ENCODE data around the gene NHERF1. TPM values are rescaled to one million over a fixed set of nuclear protein-coding genes. Genes with fewer than 3 reads are reported as not detected.

NHERF1 gene
- total RNA-seq, 1 experiment from 2014 or later, result 218 TPM

DNA sequence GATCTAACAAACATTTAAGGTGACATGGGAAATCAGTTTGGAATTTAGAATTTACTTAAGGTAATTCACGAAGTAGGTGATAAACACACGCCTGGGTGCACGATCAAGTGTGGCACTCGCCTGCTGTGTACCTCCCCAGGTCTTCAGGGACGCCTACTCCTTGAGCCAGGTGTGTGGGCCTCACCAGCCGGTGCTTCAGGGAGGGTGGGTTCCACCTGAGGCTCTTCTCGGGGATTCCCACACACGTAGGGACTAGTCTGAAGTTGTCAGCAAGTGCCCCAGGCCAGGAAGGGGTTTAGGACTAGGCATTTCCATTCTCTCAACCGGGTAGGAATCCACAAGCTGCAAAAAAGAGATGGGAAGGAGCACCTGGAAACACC is 37.5 kb downstream of the NHERF1 start:
- Histone ChIP-seq H3K27me3 (replicated peaks; ENCODE audit: control insufficient read depth, insufficient read depth, low read length) (no peaks in the 10 kb centered on the region), H3K4me3 (ENCODE audit: low read depth, low read length) (no peak overlapping the region), H3K36me3 (ENCODE audit: control insufficient read depth, insufficient read depth, low read length) (no peaks in the 10 kb centered on the region; the same call in 1 of the 2 replicates), H3K4me1 (no peaks in the 10 kb centered on the region), H3K9me3 (no peaks in the 10 kb centered on the region)
- no peaks in the 10 kb centered on the region for H3K4me1 Mint-ChIP-seq (ENCODE audit: low read depth, unreplicated experiment)
- no peak overlapping the region for H3K4me3 Mint-ChIP-seq (ENCODE audit: unreplicated experiment)
- H3K27me3 Mint-ChIP-seq (ENCODE audit: insufficient read depth, unreplicated experiment), result no peaks in the 10 kb centered on the region
- no peak overlapping the region for H3K27ac Mint-ChIP-seq (ENCODE audit: unreplicated experiment)
- no peak for DNase-seq
- ChIA-PET POLR2A (no interaction called here), CTCF (interaction anchor here (0.9 to 1.4 kb wide), 4 partner anchors 10 to 48 kb away, joined by 3 to 8 read pairs (median 5); partner anchors contain the start of genes NAT9 and RAB37)
- BruUV-seq (replicated peaks), result no TSS peak
- intact Hi-C loops (cut with micrococcal nuclease; ENCODE audit: unreplicated experiment), result no loop called here
- TF ChIP-seq CTCF (IDR thresholded peaks at IDR 0.05; ENCODE audit: insufficient read depth in 1 of 2, low read depth in 1 of 2, low read length in 1 of 2, severe bottlenecking in 1 of 2, unreplicated experiment in 1 of 2), result no peak
- H3K36me3 Mint-ChIP-seq (ENCODE audit: insufficient read depth, unreplicated experiment), result peaks cover 35% of the 10 kb centered on the region
- no peaks in the 10 kb centered on the region for H3K9me3 Mint-ChIP-seq (ENCODE audit: unreplicated experiment)

- no peaks in the 10 kb centered on the region for H3K9me3 Mint-ChIP-seq (ENCODE audit: unreplicated experiment)
- no peaks in the 10 kb centered on the region for H3K27me3 Mint-ChIP-seq (ENCODE audit: insufficient read depth, unreplicated experiment)
- no peak for DNase-seq
- intact Hi-C loops (cut with micrococcal nuclease; ENCODE audit: unreplicated experiment), result no loop called here
- Histone ChIP-seq H3K36me3 (ENCODE audit: control insufficient read depth, insufficient read depth, low read length) (no peaks in the 10 kb centered on the region; the same call in 1 of the 2 replicates), H3K27me3 (replicated peaks; ENCODE audit: control insufficient read depth, insufficient read depth, low read length) (no peaks in the 10 kb centered on the region), H3K4me3 (ENCODE audit: low read depth, low read length) (no peak overlapping the region), H3K4me1 (no peaks in the 10 kb centered on the region), H3K9me3 (no peaks in the 10 kb centered on the region)
- no peak for TF ChIP-seq CTCF (IDR thresholded peaks at IDR 0.05; ENCODE audit: insufficient read depth in 1 of 2, low read depth in 1 of 2, low read length in 1 of 2, severe bottlenecking in 1 of 2, unreplicated experiment in 1 of 2)
- H3K27ac Mint-ChIP-seq (ENCODE audit: unreplicated experiment), result no peak overlapping the region
- BruUV-seq (replicated peaks), result no TSS peak
- POLR2A ChIA-PET, result no interaction called here
- peaks cover 41% of the 10 kb centered on the region for H3K36me3 Mint-ChIP-seq (ENCODE audit: insufficient read depth, unreplicated experiment)
- CTCF ChIA-PET, result interaction anchor here (0.6 to 0.8 kb wide), 2 partner anchors 10 to 50 kb away, joined by 3 to 7 read pairs; partner anchors contain the start of gene NAT9
- H3K4me3 Mint-ChIP-seq (ENCODE audit: unreplicated experiment), result no peak overlapping the region
- H3K4me1 Mint-ChIP-seq (ENCODE audit: low read depth, unreplicated experiment), result no peaks in the 10 kb centered on the region
These were observed 38.1 kb downstream of the NHERF1 start for GRCh38 chr17:74786431-74787055.

GRCh38 chr17:74790161-74791058 is 42.0 kb downstream of the NHERF1 start:
- H3K4me3 Mint-ChIP-seq (ENCODE audit: unreplicated experiment), result no peak overlapping the region
- ChIA-PET POLR2A (no interaction called here), CTCF (interaction anchor here (0.7 to 1.9 kb wide), 8 partner anchors 15 to 133 kb away, joined by 3 to 16 read pairs (median 4); partner anchors contain the start of genes NAT9 and RAB37)
- intact Hi-C loops (cut with micrococcal nuclease; ENCODE audit: unreplicated experiment), result loop anchor here (1.0 kb wide), 2 partner anchors 72 to 168 kb away; no protein-coding TSS in a partner anchor
- no peaks in the 10 kb centered on the region for H3K4me1 ChIP-seq
- H3K9me3 Mint-ChIP-seq (ENCODE audit: unreplicated experiment), result no peaks in the 10 kb centered on the region
- TF ChIP-seq CTCF (IDR thresholded peaks at IDR 0.05; ENCODE audit: insufficient read depth in 1 of 2, low read depth in 1 of 2, low read length in 1 of 2, severe bottlenecking in 1 of 2, unreplicated experiment in 1 of 2), result no peak
- H3K27me3 Mint-ChIP-seq (ENCODE audit: insufficient read depth, unreplicated experiment), result no peaks in the 10 kb centered on the region
- no peak overlapping the region for H3K4me3 ChIP-seq (ENCODE audit: low read depth, low read length)
- no peaks in the 10 kb centered on the region for H3K27me3 ChIP-seq (replicated peaks; ENCODE audit: control insufficient read depth, insufficient read depth, low read length)
- peaks cover 28% of the 10 kb centered on the region for H3K36me3 Mint-ChIP-seq (ENCODE audit: insufficient read depth, unreplicated experiment)
- BruUV-seq (replicated peaks), result no TSS peak
- H3K9me3 ChIP-seq, result no peaks in the 10 kb centered on the region
- no peak for DNase-seq
- no peaks in the 10 kb centered on the region for H3K4me1 Mint-ChIP-seq (ENCODE audit: low read depth, unreplicated experiment)
- H3K27ac Mint-ChIP-seq (ENCODE audit: unreplicated experiment), result no peak overlapping the region
- H3K36me3 ChIP-seq (ENCODE audit: control insufficient read depth, insufficient read depth, low read length), result no peaks in the 10 kb centered on the region; the same call in 1 of the 2 replicates
